ENCODE measurements around the gene CRTC3.

The CRTC3 gene

GRCh38 chr15:90642464-90643300 is 113.0 kb downstream of the CRTC3 start:
- H3K27me3 ChIP-seq (ENCODE audit: control insufficient read depth, insufficient read depth, low read length), result no peaks in the 10 kb centered on the region
- no peaks in the 10 kb centered on the region for H3K36me3 ChIP-seq (ENCODE audit: control insufficient read depth, insufficient read depth, low read length)
- H3K9ac ChIP-seq (ENCODE audit: low read depth, low read length), result no peak overlapping the region
- H3K27ac ChIP-seq (ENCODE audit: low read depth, low read length), result no peak overlapping the region
- no peak overlapping the region for H3K4me3 ChIP-seq (ENCODE audit: low read depth, low read length)
- no peaks in the 10 kb centered on the region for H3K4me1 ChIP-seq (ENCODE audit: control insufficient read depth, insufficient read depth, low read length)
- H3K9me3 ChIP-seq (ENCODE audit: control insufficient read depth, insufficient read depth, low read length), result no peaks in the 10 kb centered on the region

GRCh38 chr15:90643301-90643632 is 113.5 kb downstream of the CRTC3 start:
- H3K9ac ChIP-seq (ENCODE audit: low read depth, low read length), result no peak overlapping the region
- no peaks in the 10 kb centered on the region for H3K27me3 ChIP-seq (ENCODE audit: control insufficient read depth, insufficient read depth, low read length)
- no peaks in the 10 kb centered on the region for H3K36me3 ChIP-seq (ENCODE audit: control insufficient read depth, insufficient read depth, low read length)
- H3K27ac ChIP-seq (ENCODE audit: low read depth, low read length), result no peak overlapping the region
- no peaks in the 10 kb centered on the region for H3K9me3 ChIP-seq (ENCODE audit: control insufficient read depth, insufficient read depth, low read length)
- no peak overlapping the region for H3K4me3 ChIP-seq (ENCODE audit: low read depth, low read length)
- peaks cover 1% of the 10 kb centered on the region for H3K4me1 ChIP-seq (ENCODE audit: control insufficient read depth, insufficient read depth, low read length)

GRCh38 chr15:90644526-90644925 is 114.8 kb downstream of the CRTC3 start:
- no peaks in the 10 kb centered on the region for H3K36me3 ChIP-seq (ENCODE audit: control insufficient read depth, insufficient read depth, low read length)
- no peak overlapping the region for H3K27ac ChIP-seq (ENCODE audit: low read depth, low read length)
- no peaks in the 10 kb centered on the region for H3K9me3 ChIP-seq (ENCODE audit: control insufficient read depth, insufficient read depth, low read length)
- no peaks in the 10 kb centered on the region for H3K27me3 ChIP-seq (ENCODE audit: control insufficient read depth, insufficient read depth, low read length)
- H3K4me3 ChIP-seq (ENCODE audit: low read depth, low read length), result no peak overlapping the region
- peaks cover 5% of the 10 kb centered on the region for H3K4me1 ChIP-seq (ENCODE audit: control insufficient read depth, insufficient read depth, low read length)
- H3K9ac ChIP-seq (ENCODE audit: low read depth, low read length), result no peak overlapping the region

- no peaks in the 10 kb centered on the region for H3K36me3 ChIP-seq (ENCODE audit: control insufficient read depth, insufficient read depth, low read length)
- no peak overlapping the region for H3K9ac ChIP-seq (ENCODE audit: low read depth, low read length)
- H3K9me3 ChIP-seq (ENCODE audit: control insufficient read depth, insufficient read depth, low read length), result no peaks in the 10 kb centered on the region
- H3K4me3 ChIP-seq (ENCODE audit: low read depth, low read length), result no peak overlapping the region
- peaks cover 5% of the 10 kb centered on the region for H3K4me1 ChIP-seq (ENCODE audit: control insufficient read depth, insufficient read depth, low read length)
- H3K27me3 ChIP-seq (ENCODE audit: control insufficient read depth, insufficient read depth, low read length), result no peaks in the 10 kb centered on the region
- no peak overlapping the region for H3K27ac ChIP-seq (ENCODE audit: low read depth, low read length)
These were observed 115.4 kb downstream of the CRTC3 start for GRCh38 chr15:90644952-90645725.

GRCh38 chr15:90645873-90646575 is 116.3 kb downstream of the CRTC3 start:
- Histone ChIP-seq H3K4me3 (ENCODE audit: low read depth, low read length) (no peak overlapping the region), H3K9me3 (ENCODE audit: control insufficient read depth, insufficient read depth, low read length) (no peaks in the 10 kb centered on the region), H3K9ac (ENCODE audit: low read depth, low read length) (no peak overlapping the region), H3K27me3 (ENCODE audit: control insufficient read depth, insufficient read depth, low read length) (no peaks in the 10 kb centered on the region), H3K36me3 (ENCODE audit: control insufficient read depth, insufficient read depth, low read length) (no peaks in the 10 kb centered on the region), H3K4me1 (ENCODE audit: control insufficient read depth, insufficient read depth, low read length) (peaks cover 5% of the 10 kb centered on the region), H3K27ac (ENCODE audit: low read depth, low read length) (no peak overlapping the region)

- no peaks in the 10 kb centered on the region for H3K36me3 ChIP-seq (ENCODE audit: control insufficient read depth, insufficient read depth, low read length)
- H3K4me1 ChIP-seq (ENCODE audit: control insufficient read depth, insufficient read depth, low read length), result peaks cover 5% of the 10 kb centered on the region
- no peak overlapping the region for H3K9ac ChIP-seq (ENCODE audit: low read depth, low read length)
- no peaks in the 10 kb centered on the region for H3K27me3 ChIP-seq (ENCODE audit: control insufficient read depth, insufficient read depth, low read length)
- no peak overlapping the region for H3K27ac ChIP-seq (ENCODE audit: low read depth, low read length)
- H3K9me3 ChIP-seq (ENCODE audit: control insufficient read depth, insufficient read depth, low read length), result no peaks in the 10 kb centered on the region
- H3K4me3 ChIP-seq (ENCODE audit: low read depth, low read length), result no peak overlapping the region
These were observed 117.1 kb downstream of the CRTC3 start for GRCh38 chr15:90646662-90647305.

- Histone ChIP-seq H3K9me3 (ENCODE audit: control insufficient read depth, insufficient read depth, low read length) (no peaks in the 10 kb centered on the region), H3K4me1 (ENCODE audit: control insufficient read depth, insufficient read depth, low read length) (peaks cover 5% of the 10 kb centered on the region), H3K4me3 (ENCODE audit: low read depth, low read length) (no peak overlapping the region), H3K36me3 (ENCODE audit: control insufficient read depth, insufficient read depth, low read length) (no peaks in the 10 kb centered on the region), H3K27me3 (ENCODE audit: control insufficient read depth, insufficient read depth, low read length) (no peaks in the 10 kb centered on the region), H3K27ac (ENCODE audit: low read depth, low read length) (no peak overlapping the region), H3K9ac (ENCODE audit: low read depth, low read length) (no peak overlapping the region)
These were observed 117.6 kb downstream of the CRTC3 start for GRCh38 chr15:90647326-90647725.

- Histone ChIP-seq H3K36me3 (ENCODE audit: control insufficient read depth, insufficient read depth, low read length) (no peaks in the 10 kb centered on the region), H3K4me1 (ENCODE audit: control insufficient read depth, insufficient read depth, low read length) (peaks cover 5% of the 10 kb centered on the region), H3K9ac (ENCODE audit: low read depth, low read length) (0 out of 2 replicates have a peak overlapping the region, but pooled peaks have one; percentile 12), H3K27me3 (ENCODE audit: control insufficient read depth, insufficient read depth, low read length) (no peaks in the 10 kb centered on the region), H3K9me3 (ENCODE audit: control insufficient read depth, insufficient read depth, low read length) (no peaks in the 10 kb centered on the region), H3K27ac (ENCODE audit: low read depth, low read length) (no peak overlapping the region), H3K4me3 (ENCODE audit: low read depth, low read length) (no peak overlapping the region)
These were observed 118.7 kb downstream of the CRTC3 start for GRCh38 chr15:90648137-90649070.

GRCh38 chr15:90650117-90650955 is 120.6 kb downstream of the CRTC3 start:
- H3K9me3 ChIP-seq (ENCODE audit: control insufficient read depth, insufficient read depth, low read length), result no peaks in the 10 kb centered on the region
- no peak overlapping the region for H3K4me3 ChIP-seq (ENCODE audit: low read depth, low read length)
- H3K4me1 ChIP-seq (ENCODE audit: control insufficient read depth, insufficient read depth, low read length), result peaks cover 5% of the 10 kb centered on the region
- H3K27ac ChIP-seq (ENCODE audit: low read depth, low read length), result no peak overlapping the region
- H3K27me3 ChIP-seq (ENCODE audit: control insufficient read depth, insufficient read depth, low read length), result no peaks in the 10 kb centered on the region
- H3K9ac ChIP-seq (ENCODE audit: low read depth, low read length), result no peak overlapping the region
- no peaks in the 10 kb centered on the region for H3K36me3 ChIP-seq (ENCODE audit: control insufficient read depth, insufficient read depth, low read length)

Measured in HUES48 (cell line).